H1 (cell line): ENCODE results near the gene ST6GALNAC3. TPM values are rescaled to one million over a fixed set of nuclear protein-coding genes. Genes with fewer than 3 reads are reported as not detected.

Source experiments
- CTCF ChIA-PET: fragments of 300-600 bp; sonication (Branson Sonifier 250); formaldehyde crosslinking; loops from one replicate; lab custom pipeline; 2021; ENCODE audit not compliant: partially characterized antibody; lab: Charles Lee
- POLR2A ChIA-PET: fragments of 300-600 bp; sonication (Branson Sonifier 250); formaldehyde crosslinking; loops from one replicate; lab custom pipeline; 2021; ENCODE audit warnings: inconsistent platforms; ENCODE audit not compliant: partially characterized antibody; lab: Charles Lee
- DNase-seq, 2 experiments: peaks; one replicate each; pipeline versions ENCODE4 v3.0.0 to v3.0.0-alpha.2; 2010 to 2022; ENCODE audit warnings: low spot score in 2 of 2, low read depth in 1 of 2, mixed read lengths in 1 of 2
- FAIRE-seq: peaks from 2 replicates; lab custom pipeline; 2011; peaks lifted over from hg19 to GRCh38; lab: Jason Lieb, UNC
- H2AFZ ChIP-seq: 2 replicates; pipeline ENCODE4 v1.8.1; 2012; ENCODE audit warnings: low read length, inconsistent platforms
- H2AK5ac ChIP-seq: 2 replicates; pipeline ENCODE4 v1.6.1; 2013; ENCODE audit warnings: low read depth, low read length
- H2BK120ac ChIP-seq: replicated peaks from 2 replicates; pipeline ENCODE3; 2013; ENCODE audit warnings: low read depth, low read length, inconsistent platforms
- H2BK12ac ChIP-seq: 2 replicates; pipeline ENCODE4 v1.6.1; 2013; ENCODE audit warnings: low read depth, low read length
- H2BK15ac ChIP-seq: 2 replicates; pipeline ENCODE4 v1.6.1; 2013; ENCODE audit warnings: low read length
- H2BK20ac ChIP-seq: 2 replicates; pipeline ENCODE4 v1.6.1; 2013; ENCODE audit warnings: low read length
- H2BK5ac ChIP-seq: 2 replicates; pipeline ENCODE4 v1.6.1; 2013; ENCODE audit warnings: low read depth, low read length
- H3K14ac ChIP-seq: 2 replicates; pipeline ENCODE4 v1.6.1; 2013; ENCODE audit warnings: inconsistent platforms; ENCODE audit not compliant: insufficient read length
- H3K18ac ChIP-seq: 2 replicates; pipeline ENCODE4 v1.6.1; 2013; ENCODE audit warnings: low read length; ENCODE audit errors: extremely low read depth
- H3K23ac ChIP-seq: 2 replicates; pipeline ENCODE4 v1.6.1; 2013; ENCODE audit warnings: inconsistent platforms; ENCODE audit not compliant: insufficient read length
- H3K23me2 ChIP-seq: 2 replicates; pipeline ENCODE4 v1.6.1; 2013; ENCODE audit warnings: low read depth, low read length
- H3K27ac ChIP-seq: 2 replicates; pipeline ENCODE4 v1.6.1; 2011; ENCODE audit warnings: low read depth, low read length, inconsistent platforms
- H3K27me3 ChIP-seq, 4 experiments: replicated peaks in 1 of 4; 1 replicate in 1 of 4; 2 replicates in 3 of 4; pipeline versions ENCODE4 v1.6.1 to v1.8.1; 2011 to 2013; ENCODE audit warnings: low read length in 3 of 4, mild to moderate bottlenecking in 3 of 4, inconsistent platforms in 2 of 4, mixed read lengths in 2 of 4, moderate library complexity in 1 of 4; ENCODE audit not compliant: control insufficient read depth in 3 of 4, insufficient read depth in 3 of 4; ENCODE audit errors: extremely low read depth in 1 of 4
- H3K36me3 ChIP-seq, 4 experiments: 2 replicates each; pipeline versions ENCODE4 v1.6.1 to v1.8.1; 2011 to 2013; ENCODE audit warnings: mild to moderate bottlenecking in 4 of 4, low read length in 3 of 4, moderate library complexity in 2 of 4, control low read depth in 1 of 4, inconsistent platforms in 1 of 4; ENCODE audit not compliant: insufficient read depth in 4 of 4, control insufficient read depth in 2 of 4
- H3K4ac ChIP-seq: replicated peaks from 2 replicates; pipeline ENCODE3; 2013; ENCODE audit warnings: low read length, low read depth, mixed read lengths, inconsistent platforms; ENCODE audit not compliant: insufficient read length
- H3K4me1 ChIP-seq, 4 experiments: replicated peaks in 1 of 4; 1 replicate in 1 of 4; 2 replicates in 3 of 4; pipeline versions ENCODE4 v1.6.1 to v1.8.1; 2011 to 2013; ENCODE audit warnings: low read length in 3 of 4, inconsistent platforms in 2 of 4, mixed read lengths in 1 of 4; ENCODE audit not compliant: insufficient read depth in 4 of 4, control insufficient read depth in 3 of 4
- H3K4me2 ChIP-seq, 2 experiments: 2 replicates each; pipeline versions ENCODE4 v1.6.1 to v1.8.1; 2011 to 2013; ENCODE audit warnings: low read depth in 2 of 2, low read length in 2 of 2, control low read depth in 1 of 2, inconsistent platforms in 1 of 2, mild to moderate bottlenecking in 1 of 2; ENCODE audit not compliant: insufficient read depth in 1 of 2
- H3K4me3 ChIP-seq, 4 experiments: fragments of 200-600, 300-600 bp in 1 of 4; sonication (generic), shearing (Covaris generic), sonication (Bioruptor Twin) in 1 of 4; 2 replicates each; pipeline versions ENCODE4 v1.5.1 to v1.8.1; 2011 to 2016; ENCODE audit warnings: low read length in 4 of 4, low read depth in 3 of 4, control low read depth in 2 of 4, inconsistent platforms in 2 of 4, mild to moderate bottlenecking in 2 of 4, mixed read lengths in 1 of 4, moderate library complexity in 1 of 4; ENCODE audit not compliant: insufficient read depth in 2 of 4; ENCODE audit errors: extremely low read depth in 1 of 4
- H3K56ac ChIP-seq: replicated peaks from 2 replicates; pipeline ENCODE3; 2013; ENCODE audit warnings: low read depth, mild to moderate bottlenecking, mixed read lengths, low read length, inconsistent platforms; ENCODE audit not compliant: insufficient read length
- H3K79me1 ChIP-seq: 2 replicates; pipeline ENCODE4 v1.6.1; 2013; ENCODE audit warnings: low read depth, low read length, control low read depth
- H3K79me2 ChIP-seq, 2 experiments: 2 replicates each; pipeline versions ENCODE4 v1.6.1 to v1.8.1; 2012 to 2013; ENCODE audit warnings: low read length in 2 of 2, mild to moderate bottlenecking in 2 of 2, inconsistent platforms in 1 of 2; ENCODE audit not compliant: insufficient read depth in 2 of 2, control insufficient read depth in 1 of 2
- H3K9ac ChIP-seq, 4 experiments: replicated peaks in 1 of 4; 1 replicate in 1 of 4; 2 replicates in 3 of 4; pipeline versions ENCODE4 v1.6.1 to v1.8.1; 2011 to 2013; ENCODE audit warnings: low read depth in 3 of 4, low read length in 3 of 4, control low read depth in 2 of 4, mild to moderate bottlenecking in 2 of 4, moderate library complexity in 2 of 4, inconsistent platforms in 1 of 4; ENCODE audit errors: extremely low read depth in 1 of 4
- H3K9me3 ChIP-seq, 2 experiments: 2 replicates each; pipeline versions ENCODE4 v1.6.1 to v1.8.1; 2012 to 2013; ENCODE audit warnings: mild to moderate bottlenecking in 2 of 2, moderate library complexity in 2 of 2, control low read depth in 1 of 2, inconsistent platforms in 1 of 2, low read depth in 1 of 2, low read length in 1 of 2, mixed read lengths in 1 of 2; ENCODE audit not compliant: insufficient read depth in 2 of 2
- H4K20me1 ChIP-seq, 2 experiments: replicated peaks in 1 of 2; 2 replicates each; pipeline versions ENCODE3 to v1.8.1; 2011 to 2013; ENCODE audit warnings: inconsistent platforms in 2 of 2, low read length in 2 of 2, mild to moderate bottlenecking in 1 of 2; ENCODE audit not compliant: insufficient read depth in 2 of 2, control insufficient read depth in 1 of 2
- H4K5ac ChIP-seq: 2 replicates; pipeline ENCODE4 v1.6.1; 2013; ENCODE audit warnings: low read length, low read depth, mixed read lengths, inconsistent platforms; ENCODE audit not compliant: insufficient read length
- H4K8ac ChIP-seq: 2 replicates; pipeline ENCODE4 v1.8.0; 2013; ENCODE audit warnings: mild to moderate bottlenecking, moderate library complexity, low read length, inconsistent platforms; ENCODE audit not compliant: insufficient read depth; ENCODE audit errors: extremely low read depth
- H4K91ac ChIP-seq: replicated peaks from 2 replicates; pipeline ENCODE3; 2013; ENCODE audit warnings: low read length, mixed read lengths, inconsistent platforms; ENCODE audit not compliant: insufficient read length
- ASH2L ChIP-seq: fragments of 200-600, 300-600 bp; sonication (generic); IDR thresholded peaks from one replicate; pipeline ENCODE4 v1.7.1; 2017; ENCODE audit warnings: low read length
- BCL11A ChIP-seq, 2 experiments: IDR thresholded peaks; one replicate each; pipeline ENCODE4 v1.6.1; 2011; ENCODE audit warnings: low read depth in 2 of 2, low read length in 2 of 2, mild to moderate bottlenecking in 2 of 2
- EGR1 ChIP-seq: IDR thresholded peaks from 2 replicates; pipeline ENCODE4 v1.6.1; 2011; ENCODE audit warnings: low read depth, low read length, borderline replicate concordance
- RXRA ChIP-seq: IDR thresholded peaks from 2 replicates; pipeline ENCODE4 v1.6.1; 2011; ENCODE audit warnings: low read depth, mild to moderate bottlenecking, low read length, moderate library complexity; ENCODE audit not compliant: insufficient read depth
- polyA plus RNA-seq, 7 experiments: library from polyadenylated mRNA; depleted of rRNA in 3 of 7; stranded (reverse) in 5 of 7; unstranded in 2 of 7; fragments of >200 nt in 5 of 7; fragments of 200-250 nt in 2 of 7; gene quantifications; 1 replicate in 5 of 7; 2 replicates in 1 of 7; 4 replicates in 1 of 7; pipeline versions ENCODE4 v1.2.1 to v1.2.3, GENCODE V29; 2011 to 2013; ENCODE audit warnings: missing spikeins in 2 of 7, mixed read lengths in 2 of 7
- total RNA-seq: library from RNA; stranded (reverse); fragmentation: NEBNext Ultra II Directional; extraction: Animal tissue kit (Norgen Biotek cat#: 25700); gene quantifications from 2 replicates; pipeline ENCODE4 v1.2.1, GENCODE V29; 2021

The ST6GALNAC3 gene
- total and polyA plus RNA-seq, 2 of the 8 experiments (the other 6 are each of a cell fraction or from before 2014, with no cell fraction given), result 4.9 to 19.0 TPM

DNA sequence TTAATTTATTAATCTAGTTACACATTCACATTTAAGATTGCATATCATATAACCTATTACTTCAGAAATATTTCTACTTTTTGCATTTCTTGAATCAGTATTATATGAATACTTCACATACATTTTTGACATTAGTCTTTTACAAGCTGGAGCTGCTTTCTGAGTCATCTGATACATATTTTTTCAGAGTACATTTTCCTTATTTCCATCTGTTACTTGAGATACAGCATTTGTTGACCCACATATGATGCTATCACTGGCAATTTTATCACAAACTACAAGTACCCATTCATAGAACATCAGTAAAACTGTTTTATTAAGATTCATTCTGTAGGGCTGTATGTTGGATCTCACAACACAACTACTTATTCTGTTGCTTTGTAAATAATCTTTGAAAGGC is 425.6 kb downstream of the ST6GALNAC3 start:
- DNase-seq (no peak), FAIRE-seq (no peak)
- Histone ChIP-seq H3K18ac (no peak overlapping the region), H2BK120ac (no peak overlapping the region), H3K56ac (no peak overlapping the region), H3K4me1 (peaks cover 7 to 28% (median 15%) of the 10 kb centered on the region in 4 experiments; a peak in 5 of 7 replicates), H2BK15ac (no peak overlapping the region), H3K9me3 (no peaks in the 10 kb centered on the region), H3K27ac (no peak overlapping the region), H3K14ac (no peak overlapping the region), H2BK20ac (no peak overlapping the region), H2AFZ (no peak overlapping the region), H3K79me1 (no peaks in the 10 kb centered on the region), H3K23me2 (no peaks in the 10 kb centered on the region), H2BK12ac (no peak overlapping the region), H3K9ac (no peak overlapping the region), H4K20me1 (no peaks in the 10 kb centered on the region), H3K4ac (no peak overlapping the region), H4K91ac (no peak overlapping the region), H3K27me3 (peaks cover 0 to 1% (median 0%) of the 10 kb centered on the region in 4 experiments; a peak in 1 of 7 replicates), H3K36me3 (no peaks in the 10 kb centered on the region), H2BK5ac (no peak overlapping the region), H4K8ac (no peak overlapping the region), H3K4me2 (no peak overlapping the region), H3K4me3 (no peak overlapping the region), H3K23ac (no peak overlapping the region), H4K5ac (no peak overlapping the region), H2AK5ac (no peak overlapping the region), H3K79me2 (no peaks in the 10 kb centered on the region)
- CTCF ChIA-PET, result interaction anchor here (0.6 to 2.6 kb wide), 2 partner anchors 169 to 509 kb away, joined by 5 to 8 read pairs; no protein-coding TSS in a partner anchor
- POLR2A ChIA-PET, result no interaction called here
- TF ChIP-seq EGR1, result no peak
- TF ChIP-seq RXRA, result no peak
- TF ChIP-seq ASH2L, result no peak
- TF ChIP-seq BCL11A (IDR thresholded peaks at IDR 0.05; ENCODE audit: low read depth in 2 of 2, low read length in 2 of 2), result no peak
